Measurements from ENCODE around the gene EIF2B5. TPM values are rescaled to one million over a fixed set of nuclear protein-coding genes. Genes with fewer than 3 reads are reported as not detected.

The EIF2B5 gene
- total RNA-seq, 1 donor = 22.1 TPM

- H3K4me1 ChIP-seq (ENCODE audit: insufficient read depth, low read length) = no peaks in the 10 kb centered on the region
- H3K9me3 ChIP-seq (ENCODE audit: low read depth, low read length) = no peaks in the 10 kb centered on the region
- H3K36me3 ChIP-seq (ENCODE audit: insufficient read depth, low read length) = no peaks in the 10 kb centered on the region
- no peak overlapping the region for H2AFZ ChIP-seq (ENCODE audit: low read length)
- DNase-seq (ENCODE audit: insufficient read length, low spot score, missing footprints) = peak; percentile 43
- H3K79me2 ChIP-seq (ENCODE audit: insufficient read depth, low read length) = no peaks in the 10 kb centered on the region
- H3K4me3 ChIP-seq (ENCODE audit: insufficient read depth, low read length) = no peak overlapping the region
- peaks cover 12% of the 10 kb centered on the region for H3K27me3 ChIP-seq (ENCODE audit: insufficient read depth, low read length)
- no peak for TF ChIP-seq CTCF (IDR thresholded peaks at IDR 0.05; ENCODE audit: extremely low read depth, low read depth, low read length)
- no peak overlapping the region for H3K4me2 ChIP-seq (ENCODE audit: insufficient read depth, low read length)
- H3K27ac ChIP-seq (ENCODE audit: low read depth, low read length) = no peak overlapping the region
- no peaks in the 10 kb centered on the region for H4K20me1 ChIP-seq (ENCODE audit: insufficient read depth, low read length)
Observed at GRCh38 chr3:184097556-184097955, 37.6 kb upstream of the EIF2B5 start.

- Histone ChIP-seq H3K36me3 (ENCODE audit: insufficient read depth, low read length) (no peaks in the 10 kb centered on the region), H3K4me3 (ENCODE audit: insufficient read depth, low read length) (no peak overlapping the region), H3K79me2 (ENCODE audit: insufficient read depth, low read length) (no peaks in the 10 kb centered on the region), H4K20me1 (ENCODE audit: insufficient read depth, low read length) (no peaks in the 10 kb centered on the region), H3K4me1 (ENCODE audit: insufficient read depth, low read length) (no peaks in the 10 kb centered on the region), H3K4me2 (ENCODE audit: insufficient read depth, low read length) (no peak overlapping the region), H3K27ac (ENCODE audit: low read depth, low read length) (no peak overlapping the region), H2AFZ (ENCODE audit: low read length) (no peak overlapping the region), H3K27me3 (ENCODE audit: insufficient read depth, low read length) (peaks cover 12% of the 10 kb centered on the region), H3K9me3 (ENCODE audit: low read depth, low read length) (no peaks in the 10 kb centered on the region)
- TF ChIP-seq CTCF (IDR thresholded peaks at IDR 0.05; ENCODE audit: extremely low read depth, low read depth, low read length) = no peak
- DNase-seq (ENCODE audit: insufficient read length, low spot score, missing footprints) = no peak
Observed at GRCh38 chr3:184099806-184100686, 35.1 kb upstream of the EIF2B5 start.

GRCh38 chr3:184110316-184110725 is 24.8 kb upstream of the EIF2B5 start:
- Histone ChIP-seq H3K9me3 (ENCODE audit: low read depth, low read length) (no peaks in the 10 kb centered on the region), H4K20me1 (ENCODE audit: insufficient read depth, low read length) (no peaks in the 10 kb centered on the region), H2AFZ (ENCODE audit: low read length) (no peak overlapping the region), H3K27me3 (ENCODE audit: insufficient read depth, low read length) (peaks cover 17% of the 10 kb centered on the region), H3K27ac (ENCODE audit: low read depth, low read length) (no peak overlapping the region), H3K79me2 (ENCODE audit: insufficient read depth, low read length) (no peaks in the 10 kb centered on the region), H3K4me1 (ENCODE audit: insufficient read depth, low read length) (no peaks in the 10 kb centered on the region), H3K4me2 (ENCODE audit: insufficient read depth, low read length) (peak overlapping the region; percentile 48), H3K36me3 (ENCODE audit: insufficient read depth, low read length) (no peaks in the 10 kb centered on the region), H3K4me3 (ENCODE audit: insufficient read depth, low read length) (no peak overlapping the region)
- no peak for TF ChIP-seq CTCF (IDR thresholded peaks at IDR 0.05; ENCODE audit: extremely low read depth, low read depth, low read length)
- no peak for DNase-seq (ENCODE audit: insufficient read length, low spot score, missing footprints)

- DNase-seq (ENCODE audit: insufficient read length, low spot score, missing footprints) = no peak
- no peak overlapping the region for H3K27ac ChIP-seq (ENCODE audit: low read depth, low read length)
- no peak overlapping the region for H3K4me2 ChIP-seq (ENCODE audit: insufficient read depth, low read length)
- H3K4me3 ChIP-seq (ENCODE audit: insufficient read depth, low read length) = no peak overlapping the region
- H3K27me3 ChIP-seq (ENCODE audit: insufficient read depth, low read length) = peaks cover 29% of the 10 kb centered on the region
- H3K36me3 ChIP-seq (ENCODE audit: insufficient read depth, low read length) = no peaks in the 10 kb centered on the region
- H2AFZ ChIP-seq (ENCODE audit: low read length) = no peak overlapping the region
- no peak for TF ChIP-seq CTCF (IDR thresholded peaks at IDR 0.05; ENCODE audit: extremely low read depth, low read depth, low read length)
- H4K20me1 ChIP-seq (ENCODE audit: insufficient read depth, low read length) = no peaks in the 10 kb centered on the region
- no peaks in the 10 kb centered on the region for H3K9me3 ChIP-seq (ENCODE audit: low read depth, low read length)
- no peaks in the 10 kb centered on the region for H3K4me1 ChIP-seq (ENCODE audit: insufficient read depth, low read length)
- H3K79me2 ChIP-seq (ENCODE audit: insufficient read depth, low read length) = no peaks in the 10 kb centered on the region
Observed at GRCh38 chr3:184116017-184116416, 19.1 kb upstream of the EIF2B5 start.
